22Rv1 (cell line): ENCODE data around the gene PPP2R5C.
"Not testable (repeated sequence)": the region's sequence is repeated elsewhere in the genome, so short reads cannot be mapped to it uniquely, and the experiment has no call there.

Source experiments
- ZFX ChIP-seq: fragments of 450-650 bp; IDR thresholded peaks from 2 replicates; pipeline ENCODE4 v1.6.1; 2017; ENCODE audit warnings: antibody characterized with exemption, borderline replicate concordance
- TF ChIP-seq, protein P1 (sequence below): fragments of 450-650 bp; IDR thresholded peaks from 2 replicates; pipeline ENCODE4 v1.5.1; 2017; ENCODE audit warnings: mild to moderate bottlenecking

DNA sequence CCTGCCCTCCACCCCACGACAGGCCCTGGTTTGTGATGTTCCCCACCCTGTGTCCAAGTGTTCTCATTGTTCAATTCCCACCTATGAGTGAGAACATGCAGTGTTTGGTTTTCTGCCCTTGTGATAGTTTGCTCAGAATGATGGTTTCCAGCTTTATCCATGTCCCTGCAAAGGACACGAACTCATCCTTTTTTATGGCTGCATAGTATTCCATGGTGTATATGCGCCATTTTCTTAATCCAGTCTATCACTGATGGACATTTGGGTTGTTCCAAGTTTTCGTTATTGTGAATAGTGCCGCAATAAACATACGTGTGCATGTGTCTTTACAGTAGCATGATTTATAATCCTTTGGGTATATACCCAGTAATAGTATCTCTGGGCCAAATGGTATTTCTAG lies 17.1 kb upstream of the PPP2R5C start:
- TF ChIP-seq, protein P1, sequence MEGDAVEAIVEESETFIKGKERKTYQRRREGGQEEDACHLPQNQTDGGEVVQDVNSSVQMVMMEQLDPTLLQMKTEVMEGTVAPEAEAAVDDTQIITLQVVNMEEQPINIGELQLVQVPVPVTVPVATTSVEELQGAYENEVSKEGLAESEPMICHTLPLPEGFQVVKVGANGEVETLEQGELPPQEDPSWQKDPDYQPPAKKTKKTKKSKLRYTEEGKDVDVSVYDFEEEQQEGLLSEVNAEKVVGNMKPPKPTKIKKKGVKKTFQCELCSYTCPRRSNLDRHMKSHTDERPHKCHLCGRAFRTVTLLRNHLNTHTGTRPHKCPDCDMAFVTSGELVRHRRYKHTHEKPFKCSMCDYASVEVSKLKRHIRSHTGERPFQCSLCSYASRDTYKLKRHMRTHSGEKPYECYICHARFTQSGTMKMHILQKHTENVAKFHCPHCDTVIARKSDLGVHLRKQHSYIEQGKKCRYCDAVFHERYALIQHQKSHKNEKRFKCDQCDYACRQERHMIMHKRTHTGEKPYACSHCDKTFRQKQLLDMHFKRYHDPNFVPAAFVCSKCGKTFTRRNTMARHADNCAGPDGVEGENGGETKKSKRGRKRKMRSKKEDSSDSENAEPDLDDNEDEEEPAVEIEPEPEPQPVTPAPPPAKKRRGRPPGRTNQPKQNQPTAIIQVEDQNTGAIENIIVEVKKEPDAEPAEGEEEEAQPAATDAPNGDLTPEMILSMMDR, result not testable (repeated sequence)
- not testable (repeated sequence) for TF ChIP-seq ZFX
